CD4-positive, alpha-beta memory T cell (primary cell): ENCODE data around the gene PLA2G2D. TPM values are rescaled to one million over a fixed set of nuclear protein-coding genes. Genes with fewer than 3 reads are reported as not detected.
A peak's percentile ranks its signal among the peaks of the same experiment; 100 is the strongest.
"Not testable (repeated sequence)": the region's sequence is repeated elsewhere in the genome, so short reads cannot be mapped to it uniquely, and the experiment has no call there.

ENCODE experiments used
- CTCF ChIA-PET: fragments of 350-600 bp; sonication (Branson Sonifier 250); formaldehyde crosslinking; loops from one replicate; lab custom pipeline; 2021; ENCODE audit warnings: inconsistent platforms; ENCODE audit not compliant: partially characterized antibody; lab: Charles Lee
- POLR2A ChIA-PET: fragments of 350-600 bp; sonication (Branson Sonifier 250); formaldehyde crosslinking; loops from one replicate; lab custom pipeline; 2021; ENCODE audit not compliant: partially characterized antibody; lab: Charles Lee
- DNase-seq, 5 donors: peaks; one replicate each; pipeline versions ENCODE4 v3.0.0 to v3.0.0-alpha.2; 2020 to 2022; ENCODE audit warnings: mixed read lengths in 1 of 5
- H3K27ac ChIP-seq: one replicate; pipeline ENCODE4 v1.7.0; 2013; ENCODE audit warnings: low read depth, low read length
- H3K27me3 ChIP-seq: 2 replicates; pipeline ENCODE4 v1.7.0; 2013; ENCODE audit warnings: mild to moderate bottlenecking, low read length, moderate library complexity; ENCODE audit not compliant: insufficient read depth
- H3K36me3 ChIP-seq: 2 replicates; pipeline ENCODE4 v1.7.0; 2013; ENCODE audit warnings: mild to moderate bottlenecking, low read length, moderate library complexity; ENCODE audit not compliant: insufficient read depth
- H3K4me1 ChIP-seq: 2 replicates; pipeline ENCODE4 v1.7.0; 2013; ENCODE audit warnings: mild to moderate bottlenecking, low read length, moderate library complexity; ENCODE audit not compliant: insufficient read depth
- H3K4me3 ChIP-seq, 2 donors: one replicate each; pipeline ENCODE4 v1.7.0; 2013; ENCODE audit warnings: low read length in 2 of 2, mild to moderate bottlenecking in 1 of 2
- H3K9me3 ChIP-seq, 2 donors: one replicate each; pipeline ENCODE4 v1.7.0; 2013; ENCODE audit warnings: low read length in 2 of 2, control low read depth in 1 of 2; ENCODE audit not compliant: control insufficient read depth in 1 of 2
- H3K27ac Mint-ChIP-seq, 7 donors: one replicate each; pipeline ENCODE4 v1.8.0; 2020 to 2021; ENCODE audit warnings: mixed read lengths in 7 of 7, mild to moderate bottlenecking in 6 of 7, inconsistent platforms in 3 of 7, moderate library complexity in 3 of 7
- H3K27me3 Mint-ChIP-seq, 2 donors: one replicate each; pipeline ENCODE4 v1.8.0; 2020 to 2021; ENCODE audit warnings: mixed read lengths in 2 of 2
- H3K36me3 Mint-ChIP-seq, 2 donors: one replicate each; pipeline ENCODE4 v1.8.0; 2020 to 2021; ENCODE audit warnings: mixed read lengths in 2 of 2, inconsistent platforms in 1 of 2, mild to moderate bottlenecking in 1 of 2
- H3K4me1 Mint-ChIP-seq, 4 donors: one replicate each; pipeline ENCODE4 v1.8.0; 2020 to 2021; ENCODE audit warnings: mixed read lengths in 4 of 4, mild to moderate bottlenecking in 1 of 4
- H3K4me3 Mint-ChIP-seq, 8 donors: one replicate each; pipeline ENCODE4 v1.8.0; 2020 to 2021; ENCODE audit warnings: mixed read lengths in 8 of 8, mild to moderate bottlenecking in 7 of 8, moderate library complexity in 6 of 8, inconsistent platforms in 3 of 8
- H3K9me3 Mint-ChIP-seq, 8 donors: one replicate each; pipeline ENCODE4 v1.8.0; 2020 to 2021; ENCODE audit warnings: mixed read lengths in 8 of 8, mild to moderate bottlenecking in 5 of 8, inconsistent platforms in 3 of 8, moderate library complexity in 1 of 8
- intact Hi-C: fragments of 100-400 bp; cut with micrococcal nuclease; formaldehyde crosslinking; loops from one replicate; pipeline ENCODE4 v1.15.1; 2023
- polyA plus RNA-seq, 2 donors: library from polyadenylated mRNA; unstranded; fragments of 300-500 nt; fragmentation: Illumina TruSeq; gene quantifications; one replicate each; pipeline ENCODE4 v1.2.3, GENCODE V29; 2021
- total RNA-seq, 2 experiments: library from RNA; stranded (reverse); gene quantifications; one replicate each; pipeline ENCODE4 v1.2.3, GENCODE V29; 2021

PLA2G2D gene
- total and polyA plus RNA-seq, 4 experiments from 2014 or later: 0.29 TPM; not detected in 3

DNA sequence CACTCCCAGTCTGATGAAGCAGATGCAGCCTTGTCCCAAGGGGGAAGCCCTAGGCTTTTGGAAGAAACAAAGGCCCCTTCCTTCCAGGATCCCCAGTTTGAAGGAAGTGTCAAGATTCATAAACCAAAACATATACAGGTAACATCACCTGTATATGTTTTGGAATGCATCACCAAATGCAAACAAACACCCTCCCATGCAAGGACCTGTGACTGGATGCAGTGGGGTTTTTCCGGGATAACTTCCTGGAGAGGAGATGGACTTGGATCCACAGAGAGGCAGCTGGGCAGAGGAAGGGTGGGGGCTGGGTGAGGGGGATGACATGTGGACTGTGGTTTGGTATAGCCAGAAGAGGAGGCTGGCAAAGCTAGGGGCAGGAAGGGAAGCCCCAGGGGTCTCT is 18.3 kb upstream of the PLA2G2D start:
- CTCF ChIA-PET: no interaction called here
- POLR2A ChIA-PET: no interaction called here
- no peak overlapping the region for H3K27ac Mint-ChIP-seq

DNA sequence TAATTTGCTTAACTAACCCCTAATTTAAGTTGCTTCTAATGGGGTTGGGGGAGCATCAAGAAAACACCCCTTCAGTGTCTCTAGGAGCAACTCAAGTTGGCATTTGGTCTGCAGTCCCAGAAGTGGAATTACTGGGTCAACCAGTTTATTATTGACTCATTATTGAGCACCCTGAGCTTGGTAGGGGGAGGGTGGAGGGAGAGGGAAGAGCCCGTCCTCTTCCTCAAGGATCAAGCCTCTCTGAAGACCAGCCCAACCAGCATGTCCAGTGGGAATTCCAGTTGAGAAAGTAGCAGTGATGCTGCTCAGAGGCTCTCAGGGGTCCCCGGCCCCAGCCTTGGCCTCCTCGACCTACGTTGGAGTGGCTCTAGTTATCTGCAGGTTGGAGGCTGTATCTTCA is 17.7 kb upstream of the PLA2G2D start:
- Histone ChIP-seq H3K4me3 (no peak overlapping the region), H3K27me3 (no peaks in the 10 kb centered on the region), H3K9me3 (no peaks in the 10 kb centered on the region), H3K36me3 (no peaks in the 10 kb centered on the region), H3K27ac (no peak overlapping the region), H3K4me1 (no peaks in the 10 kb centered on the region)
- ChIA-PET POLR2A (no interaction called here), CTCF (no interaction called here)
- Mint-ChIP-seq H3K36me3 (no peaks in the 10 kb centered on the region), H3K27ac (no peak overlapping the region), H3K4me3 (no peak overlapping the region), H3K4me1 (no peaks in the 10 kb centered on the region), H3K9me3 (peaks cover 0 to 2% (median 0%) of the 10 kb centered on the region in 8 donors), H3K27me3 (peaks cover 14 to 23% of the 10 kb centered on the region in 2 donors)
- intact Hi-C loops: no loop called here
- DNase-seq: no peak

More for the DNA sequence above, 18.3 kb upstream of the PLA2G2D start:
- Histone ChIP-seq H3K4me1 (no peaks in the 10 kb centered on the region), H3K9me3 (no peaks in the 10 kb centered on the region), H3K36me3 (no peaks in the 10 kb centered on the region), H3K27me3 (no peaks in the 10 kb centered on the region), H3K27ac (no peak overlapping the region), H3K4me3 (no peak overlapping the region)
- H3K4me3 Mint-ChIP-seq: no peak overlapping the region
- peaks cover 0 to 2% (median 0%) of the 10 kb centered on the region in 8 donors for H3K9me3 Mint-ChIP-seq
- DNase-seq: no peak
- peaks cover 14 to 21% of the 10 kb centered on the region in 2 donors for H3K27me3 Mint-ChIP-seq
- H3K36me3 Mint-ChIP-seq: no peaks in the 10 kb centered on the region
- intact Hi-C loops: no loop called here
- no peaks in the 10 kb centered on the region for H3K4me1 Mint-ChIP-seq

DNA sequence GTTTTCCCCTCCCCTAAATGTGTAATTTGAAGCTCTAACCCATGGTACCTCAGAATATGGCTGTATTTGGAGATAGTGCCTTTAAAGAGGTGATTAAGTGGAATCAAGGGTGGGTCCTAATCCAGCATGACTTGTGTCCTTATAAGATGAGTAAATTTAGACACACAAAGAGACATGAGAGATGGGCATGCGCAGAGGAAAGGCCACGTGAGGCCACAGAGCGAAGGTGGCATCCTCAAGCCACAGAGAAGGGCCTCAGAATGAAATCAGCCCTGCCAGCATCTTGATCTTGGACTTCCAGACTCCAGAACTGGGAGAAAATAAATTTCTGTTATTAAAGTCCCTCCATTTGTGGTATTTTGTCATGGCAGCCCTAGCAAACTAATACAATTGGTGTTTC is 16.9 kb upstream of the PLA2G2D start:
- DNase-seq: no peak
- Mint-ChIP-seq H3K27ac (no peak overlapping the region), H3K27me3 (peaks cover 13 to 24% of the 10 kb centered on the region in 2 donors), H3K36me3 (no peaks in the 10 kb centered on the region), H3K4me3 (no peak overlapping the region), H3K9me3 (peaks cover 0 to 2% (median 0%) of the 10 kb centered on the region in 8 donors), H3K4me1 (no peaks in the 10 kb centered on the region)
- Histone ChIP-seq H3K27me3 (no peaks in the 10 kb centered on the region), H3K27ac (no peak overlapping the region), H3K9me3 (no peaks in the 10 kb centered on the region), H3K4me3 (no peak overlapping the region), H3K36me3 (no peaks in the 10 kb centered on the region), H3K4me1 (no peaks in the 10 kb centered on the region)
- ChIA-PET POLR2A (no interaction called here), CTCF (no interaction called here)
- intact Hi-C loops: no loop called here

DNA sequence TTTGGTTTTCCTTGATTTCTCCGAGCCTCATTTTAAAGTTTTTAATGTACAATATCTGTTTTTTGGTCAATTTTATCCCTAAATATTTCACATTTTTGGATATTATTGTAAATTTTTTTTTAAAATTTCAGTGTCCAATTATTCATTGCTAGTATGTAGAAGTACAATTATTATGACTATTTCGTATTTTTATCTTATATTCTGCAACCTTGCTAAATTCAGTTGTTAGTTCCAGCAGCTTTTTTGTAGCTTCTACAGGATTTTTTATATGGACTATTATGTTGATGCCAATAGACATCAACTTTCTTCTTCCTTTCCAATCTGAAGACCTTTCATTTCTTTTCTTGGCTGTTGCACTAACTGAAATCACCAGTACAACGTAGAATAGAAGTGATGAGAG is 15.7 kb upstream of the PLA2G2D start:
- no peak for DNase-seq
- no peaks in the 10 kb centered on the region for H3K36me3 ChIP-seq
- Mint-ChIP-seq H3K36me3 (no peaks in the 10 kb centered on the region), H3K27ac (no peak overlapping the region), H3K4me1 (no peaks in the 10 kb centered on the region), H3K27me3 (peaks cover 6 to 17% of the 10 kb centered on the region in 2 donors), H3K9me3 (peaks cover 0 to 5% (median under 1%) of the 10 kb centered on the region in 8 donors), H3K4me3 (no peak overlapping the region)
- H3K4me3 ChIP-seq: no peak overlapping the region
- ChIA-PET POLR2A (no interaction called here), CTCF (no interaction called here)
- H3K27me3 ChIP-seq: no peaks in the 10 kb centered on the region
- intact Hi-C loops: no loop called here
- H3K4me1 ChIP-seq: no peaks in the 10 kb centered on the region
- no peak overlapping the region for H3K27ac ChIP-seq
- no peaks in the 10 kb centered on the region for H3K9me3 ChIP-seq

DNA sequence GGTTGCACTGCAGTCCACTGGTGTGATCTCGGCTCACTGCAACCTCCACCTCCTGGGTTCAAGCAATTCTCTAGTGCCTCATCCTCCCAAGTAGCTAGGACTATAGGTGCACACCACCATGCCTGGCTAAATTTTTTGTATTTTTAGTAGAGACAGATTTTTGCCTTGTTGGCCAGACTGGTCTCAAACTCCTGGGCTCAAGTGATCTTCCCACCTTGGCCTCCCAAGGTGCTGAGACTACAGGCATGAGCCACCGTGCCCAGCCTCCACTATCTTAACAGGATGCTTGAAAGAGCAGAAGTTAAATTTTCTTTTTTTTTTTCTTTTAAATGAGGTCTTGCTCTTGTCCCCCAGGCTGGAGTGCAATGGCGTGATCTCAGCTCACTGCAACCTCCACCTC is 11.2 kb upstream of the PLA2G2D start:
- H3K27ac ChIP-seq, H3K27me3 ChIP-seq, H3K36me3 Mint-ChIP-seq, intact Hi-C loops, H3K36me3 ChIP-seq, H3K27ac Mint-ChIP-seq, DNase-seq, H3K4me1 Mint-ChIP-seq, H3K4me3 ChIP-seq, H3K4me1 ChIP-seq, H3K9me3 ChIP-seq, H3K4me3 Mint-ChIP-seq, POLR2A ChIA-PET: not testable (repeated sequence)
- Mint-ChIP-seq H3K27me3 (peaks cover 5 to 15% of the 10 kb centered on the region in 2 donors), H3K9me3 (peaks cover 0 to 11% (median 5%) of the 10 kb centered on the region in 8 donors)
- CTCF ChIA-PET: interaction anchor here (0.7 kb wide), 1 partner anchor 331 kb away, joined by 3 read pairs; no protein-coding TSS in a partner anchor

DNA sequence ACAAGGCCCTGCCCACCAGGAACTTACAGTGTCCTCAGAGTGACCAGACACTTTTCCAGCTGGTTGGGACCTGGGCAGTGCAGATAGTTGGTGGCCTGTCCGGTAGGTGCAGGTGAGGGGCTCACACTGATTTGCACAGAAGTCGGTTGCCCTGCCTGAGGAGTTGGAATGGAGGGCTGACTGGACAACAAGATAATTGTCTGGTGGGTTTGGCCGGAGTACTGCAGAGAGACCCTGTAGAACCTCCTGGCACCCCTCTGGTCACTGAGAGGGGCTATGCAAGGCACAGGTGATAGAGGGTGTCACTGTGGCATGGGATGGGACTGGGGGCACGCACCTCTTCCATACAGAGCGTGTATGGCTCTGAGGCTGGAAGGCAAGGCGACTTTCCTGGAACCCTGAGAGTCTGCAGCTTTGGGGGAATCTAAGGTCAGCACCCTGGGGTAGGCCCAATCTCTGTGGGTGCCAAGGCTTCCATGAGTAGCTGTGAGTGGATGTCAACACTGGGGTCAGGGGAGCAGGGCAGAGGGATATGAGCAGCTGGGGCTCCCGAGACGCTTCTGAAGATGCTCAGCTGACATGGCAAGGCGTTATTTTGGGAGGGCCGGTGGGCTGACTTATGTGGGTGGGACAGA is 7.6 kb upstream of the PLA2G2D start:
- Histone ChIP-seq H3K36me3 (no peaks in the 10 kb centered on the region), H3K27ac (no peak overlapping the region), H3K27me3 (no peaks in the 10 kb centered on the region), H3K4me3 (no peak overlapping the region), H3K4me1 (no peaks in the 10 kb centered on the region), H3K9me3 (no peaks in the 10 kb centered on the region)
- H3K9me3 Mint-ChIP-seq: peaks cover 0 to 11% (median 5%) of the 10 kb centered on the region in 8 donors
- H3K36me3 Mint-ChIP-seq: no peaks in the 10 kb centered on the region
- H3K27me3 Mint-ChIP-seq: peaks cover 3 to 7% of the 10 kb centered on the region in 2 donors
- intact Hi-C loops: no loop called here
- H3K4me1 Mint-ChIP-seq: no peaks in the 10 kb centered on the region
- ChIA-PET CTCF (no interaction called here), POLR2A (no interaction called here)
- DNase-seq: no peak
- H3K27ac Mint-ChIP-seq: no peak overlapping the region
- H3K4me3 Mint-ChIP-seq: no peak overlapping the region

DNA sequence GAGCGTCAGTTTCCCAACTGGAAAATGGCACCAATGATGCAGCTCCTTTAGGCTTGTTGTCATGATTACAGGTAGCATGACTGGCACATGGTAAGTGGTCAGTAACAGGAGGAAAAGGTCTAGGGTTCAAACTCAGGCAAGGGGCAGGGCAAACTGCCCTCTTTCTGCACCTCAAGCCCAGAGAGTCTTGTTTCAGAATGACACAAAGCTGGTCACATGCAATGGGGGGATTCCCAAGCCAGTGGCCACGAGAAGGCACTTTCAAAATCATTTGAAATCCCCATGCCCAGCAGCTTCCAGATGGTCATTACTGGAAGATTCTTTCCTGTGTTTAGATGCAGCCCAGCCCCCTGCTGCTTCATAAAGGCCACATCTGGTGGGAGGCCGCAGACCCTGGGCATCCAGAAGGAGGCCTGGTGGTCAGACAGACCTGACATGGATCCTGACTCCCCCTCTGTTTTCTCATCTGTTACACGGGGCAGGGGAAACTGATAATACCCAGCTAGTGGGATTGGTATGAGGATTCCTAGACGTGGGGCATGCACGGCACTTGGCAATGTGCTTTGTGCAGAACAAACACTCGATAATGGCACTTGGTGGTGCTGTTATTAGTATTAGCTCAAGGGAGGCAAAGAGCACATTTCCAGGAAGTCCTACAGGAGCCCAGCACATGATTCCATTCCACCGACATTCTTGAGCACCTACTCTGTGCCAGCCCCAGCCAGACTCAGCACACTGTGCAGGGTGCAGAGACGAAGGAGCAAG is 6.9 kb upstream of the PLA2G2D start:
- Mint-ChIP-seq H3K27ac (peak overlapping the region in 1 of 7 donors; percentile 46), H3K4me1 (no peaks in the 10 kb centered on the region), H3K36me3 (no peaks in the 10 kb centered on the region), H3K27me3 (peaks cover 7 to 8% of the 10 kb centered on the region in 2 donors), H3K9me3 (peaks cover 0 to 11% (median 5%) of the 10 kb centered on the region in 8 donors), H3K4me3 (no peak overlapping the region)
- Histone ChIP-seq H3K4me3 (no peak overlapping the region), H3K27me3 (no peaks in the 10 kb centered on the region), H3K36me3 (no peaks in the 10 kb centered on the region), H3K4me1 (no peaks in the 10 kb centered on the region), H3K27ac (no peak overlapping the region), H3K9me3 (no peaks in the 10 kb centered on the region)
- CTCF ChIA-PET: no interaction called here
- DNase-seq: no peak
- intact Hi-C loops: no loop called here
- POLR2A ChIA-PET: no interaction called here
